Endothelial cell of umbilical vein (primary cell): ENCODE results near the gene LCN15. TPM values are rescaled to one million over a fixed set of nuclear protein-coding genes. Genes with fewer than 3 reads are reported as not detected.
A peak's percentile ranks its signal among the peaks of the same experiment; 100 is the strongest.

Experiments
- BruUV-seq: library from RNA; stranded (reverse); fragments of 400-500 nt; replicated peaks from 2 replicates; lab custom pipeline; 2021; lab: Mats Ljungman, UMichigan
- CTCF ChIA-PET: fragments of 300-600, 350-600 bp; sonication (Branson Sonifier 250); formaldehyde crosslinking; loops from one replicate; lab custom pipeline; 2021; ENCODE audit warnings: antibody characterized with exemption, inconsistent platforms; lab: Charles Lee
- POLR2A ChIA-PET: fragments of 300-600, 350-600 bp; sonication (Branson Sonifier 250); formaldehyde crosslinking; loops from one replicate; lab custom pipeline; 2021; ENCODE audit warnings: antibody characterized with exemption, inconsistent platforms; lab: Charles Lee
- DNase-seq: peaks from one replicate; pipeline ENCODE4 v3.0.0-alpha.2; 2011; ENCODE audit warnings: low read depth, low spot score
- FAIRE-seq: peaks from 2 replicates; lab custom pipeline; 2011; peaks lifted over from hg19 to GRCh38; lab: Jason Lieb, UNC
- H2AFZ ChIP-seq: 2 replicates; pipeline ENCODE4 v1.6.0; 2012; ENCODE audit warnings: low read depth, low read length, control low read depth, inconsistent platforms
- H3K27ac ChIP-seq: 2 replicates; pipeline ENCODE4 v1.5.1; 2011; ENCODE audit warnings: low read depth, mild to moderate bottlenecking, control low read depth, low read length, moderate library complexity; ENCODE audit not compliant: insufficient read depth
- H3K27me3 ChIP-seq, 2 experiments: 2 replicates each; pipeline versions ENCODE4 v1.6.0 to v1.6.1; 2011; ENCODE audit warnings: low read length in 2 of 2, mixed read lengths in 1 of 2; ENCODE audit not compliant: control insufficient read depth in 2 of 2, insufficient read depth in 2 of 2
- H3K36me3 ChIP-seq, 2 experiments: 2 replicates in 1 of 2; 3 replicates in 1 of 2; pipeline ENCODE4 v1.5.1; 2011; ENCODE audit warnings: low read length in 2 of 2, mild to moderate bottlenecking in 1 of 2, moderate library complexity in 1 of 2; ENCODE audit not compliant: control insufficient read depth in 2 of 2, insufficient read depth in 2 of 2; ENCODE audit errors: extremely low read depth in 1 of 2
- H3K4me1 ChIP-seq: 3 replicates; pipeline ENCODE4 v1.5.1; 2011; ENCODE audit warnings: mild to moderate bottlenecking, low read length; ENCODE audit not compliant: control insufficient read depth, insufficient read depth; ENCODE audit errors: extremely low read depth
- H3K4me2 ChIP-seq: 2 replicates; pipeline ENCODE4 v1.6.1; 2011; ENCODE audit warnings: low read length, control low read depth, mixed read lengths; ENCODE audit not compliant: insufficient read depth
- H3K4me3 ChIP-seq, 3 experiments: fragments of 200-600 bp in 1 of 3; sonication (generic), shearing (Covaris generic) in 1 of 3; replicated peaks in 1 of 3; 2 replicates each; pipeline ENCODE4 v1.5.1; 2011 to 2016; ENCODE audit warnings: control low read depth in 3 of 3, low read length in 3 of 3, mild to moderate bottlenecking in 2 of 3, inconsistent platforms in 1 of 3, low read depth in 1 of 3, moderate library complexity in 1 of 3; ENCODE audit not compliant: insufficient read depth in 1 of 3
- H3K79me2 ChIP-seq: 2 replicates; pipeline ENCODE4 v1.6.0; 2012; ENCODE audit warnings: low read length, inconsistent platforms; ENCODE audit not compliant: control insufficient read depth, insufficient read depth
- H3K9ac ChIP-seq: replicated peaks from 2 replicates; pipeline ENCODE3; 2011; ENCODE audit warnings: low read length, control low read depth; ENCODE audit not compliant: insufficient read depth; ENCODE audit errors: extremely low read depth
- H3K9me1 ChIP-seq: replicated peaks from 3 replicates; pipeline ENCODE4 v1.6.0; 2011; ENCODE audit warnings: mild to moderate bottlenecking, low read length; ENCODE audit not compliant: control insufficient read depth, insufficient read depth; ENCODE audit errors: extremely low read depth
- H3K9me3 ChIP-seq: replicated peaks from 2 replicates; pipeline ENCODE4 v1.5.1; 2012; ENCODE audit warnings: low read length, inconsistent platforms; ENCODE audit not compliant: control insufficient read depth, insufficient read depth
- H4K20me1 ChIP-seq: replicated peaks from 2 replicates; pipeline ENCODE3; 2011; ENCODE audit warnings: mild to moderate bottlenecking, low read length; ENCODE audit not compliant: control insufficient read depth, insufficient read depth; ENCODE audit errors: extremely low read depth
- EZH2 ChIP-seq: IDR thresholded peaks from 2 replicates; pipeline ENCODE4 v1.6.1; 2012; ENCODE audit warnings: borderline replicate concordance, low read depth, mild to moderate bottlenecking, moderate library complexity, low read length, inconsistent platforms; ENCODE audit not compliant: severe bottlenecking
- FOS ChIP-seq: IDR thresholded peaks from 2 replicates; pipeline ENCODE4 v1.6.1; 2011; ENCODE audit warnings: mild to moderate bottlenecking, low read length, moderate library complexity, borderline replicate concordance; ENCODE audit not compliant: insufficient read depth
- GATA2 ChIP-seq: IDR thresholded peaks from 2 replicates; pipeline ENCODE4 v1.7.0; 2011; ENCODE audit warnings: low read depth, mild to moderate bottlenecking, moderate library complexity, mixed read lengths, low read length; ENCODE audit not compliant: insufficient read length, insufficient read depth
- JUN ChIP-seq: IDR thresholded peaks from 2 replicates; pipeline ENCODE4 v1.6.1; 2011; ENCODE audit warnings: borderline replicate concordance, low read depth; ENCODE audit not compliant: insufficient read length, insufficient read depth
- MYC ChIP-seq: IDR thresholded peaks from one replicate; pipeline ENCODE4 v1.6.1; 2011; ENCODE audit warnings: mild to moderate bottlenecking, low read depth, low read length
- POLR2A ChIP-seq: IDR thresholded peaks from 2 replicates; pipeline ENCODE4 v1.6.1; 2012; ENCODE audit warnings: low read depth, mild to moderate bottlenecking, control low read depth, low read length
- POLR2AphosphoS5 ChIP-seq: IDR thresholded peaks from 2 replicates; pipeline ENCODE4 v1.6.1; 2012; ENCODE audit warnings: low read depth, mild to moderate bottlenecking, control low read depth, low read length, moderate library complexity; ENCODE audit not compliant: insufficient read depth
- dilution Hi-C: fragments of 300-500 bp; cut with MboI; formaldehyde crosslinking; loops from one replicate; pipeline ENCODE4 v1.15.0; 2019; ENCODE audit warnings: low sequenced_read_pairs; ENCODE audit not compliant: extremely low pct_ligation_motif_present
- intact Hi-C: fragments of 100-400 bp; cut with micrococcal nuclease; formaldehyde crosslinking; loops from one replicate; pipeline ENCODE4 v1.10.0; 2022
- polyA plus RNA-seq, 4 experiments: library from polyadenylated mRNA; depleted of rRNA in 3 of 4; stranded (reverse) in 3 of 4; unstranded in 1 of 4; fragments of >200 nt; gene quantifications; 2 replicates each; pipeline versions ENCODE4 v1.2.1 to v1.2.3, GENCODE V29; 2011 to 2012; ENCODE audit warnings: missing spikeins in 1 of 4
- total RNA-seq: library from RNA; stranded (reverse); gene quantifications from 2 replicates; pipeline ENCODE4 v1.2.3, GENCODE V29; 2021
- TF ChIP-seq, protein P1 (sequence below): IDR thresholded peaks from 2 replicates; pipeline ENCODE4 v1.6.1; 2011; ENCODE audit not compliant: insufficient read depth, insufficient read length
- TF ChIP-seq, protein P2 (sequence below), 2 donors: IDR thresholded peaks; 1 replicate in 1 of 2; 2 replicates in 1 of 2; pipeline ENCODE4 v1.5.1; 2011; ENCODE audit warnings: low read length in 2 of 2, mild to moderate bottlenecking in 2 of 2, moderate library complexity in 2 of 2, control low read depth in 1 of 2, inconsistent platforms in 1 of 2, low read depth in 1 of 2; ENCODE audit not compliant: insufficient read depth in 1 of 2; ENCODE audit errors: extremely low read depth in 1 of 2

LCN15 gene
- total and polyA plus RNA-seq, 2 donors (not counting 3 experiments of a cell fraction or from before 2014, with no cell fraction given) = not detected

DNA sequence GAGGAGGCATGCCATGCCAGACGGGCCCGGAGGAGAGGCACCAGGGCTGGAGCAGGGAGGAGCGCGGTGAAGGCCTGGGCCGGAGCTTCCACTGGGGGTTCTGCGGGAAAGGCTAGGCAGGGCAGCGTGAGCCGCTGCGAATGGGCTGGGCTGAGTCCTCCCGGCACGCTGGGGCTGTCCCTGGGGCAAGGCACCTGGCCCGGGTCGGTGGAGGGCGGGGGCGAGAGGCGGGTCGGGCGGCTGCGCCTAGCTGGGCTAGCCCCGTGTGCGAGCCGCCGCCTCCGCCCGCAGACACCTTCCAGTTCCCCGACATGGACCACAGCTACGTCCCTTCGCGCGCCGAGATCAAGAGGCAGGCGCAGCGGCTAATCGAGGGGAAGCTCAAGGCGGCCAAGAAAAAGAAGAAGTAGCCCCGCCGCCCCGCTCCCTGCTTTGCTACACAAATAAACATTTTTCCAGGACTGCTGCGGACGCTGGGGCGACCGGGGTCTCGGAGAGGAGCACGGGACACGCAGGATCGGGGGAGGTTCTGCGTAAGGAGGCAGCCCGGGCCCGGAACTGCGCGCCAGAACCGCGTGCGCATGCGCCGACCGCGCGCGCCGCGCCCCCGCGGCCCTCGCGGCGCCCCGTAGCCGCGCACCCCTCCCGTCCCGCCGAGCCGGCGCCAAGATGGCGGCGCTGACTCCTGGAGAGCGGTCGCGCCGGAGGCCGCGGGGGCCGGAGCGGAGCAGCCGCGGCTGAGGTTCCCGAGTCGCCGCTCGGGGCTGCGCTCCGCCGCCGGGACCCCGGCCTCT lies 43.2 kb upstream of the LCN15 start, which contains the start of gene RABL6:
Gene RABL6 (plus strand): TSS at position 668 of the 794 bp plus-strand sequence. CDS start 249 bp downstream, outside the sequence.
- H2AFZ ChIP-seq = peak within 1 kb of the TSS; percentile 71
- H3K4me2 ChIP-seq = peak within 1 kb of the TSS; percentile 70
- peaks cover 0 to under 1% of the 10 kb centered on the region in 2 experiments for H3K36me3 ChIP-seq
- no peaks in the 10 kb centered on the region for H3K9me1 ChIP-seq
- TF ChIP-seq MYC (no peak), EZH2 (no peak), POLR2AphosphoS5 (peak; percentile 89), JUN (no peak), GATA2 (no peak), POLR2A (peak; percentile 94), FOS (no peak)
- TF ChIP-seq, protein P1, sequence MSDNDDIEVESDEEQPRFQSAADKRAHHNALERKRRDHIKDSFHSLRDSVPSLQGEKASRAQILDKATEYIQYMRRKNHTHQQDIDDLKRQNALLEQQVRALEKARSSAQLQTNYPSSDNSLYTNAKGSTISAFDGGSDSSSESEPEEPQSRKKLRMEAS = no peak
- TF ChIP-seq, protein P2, sequence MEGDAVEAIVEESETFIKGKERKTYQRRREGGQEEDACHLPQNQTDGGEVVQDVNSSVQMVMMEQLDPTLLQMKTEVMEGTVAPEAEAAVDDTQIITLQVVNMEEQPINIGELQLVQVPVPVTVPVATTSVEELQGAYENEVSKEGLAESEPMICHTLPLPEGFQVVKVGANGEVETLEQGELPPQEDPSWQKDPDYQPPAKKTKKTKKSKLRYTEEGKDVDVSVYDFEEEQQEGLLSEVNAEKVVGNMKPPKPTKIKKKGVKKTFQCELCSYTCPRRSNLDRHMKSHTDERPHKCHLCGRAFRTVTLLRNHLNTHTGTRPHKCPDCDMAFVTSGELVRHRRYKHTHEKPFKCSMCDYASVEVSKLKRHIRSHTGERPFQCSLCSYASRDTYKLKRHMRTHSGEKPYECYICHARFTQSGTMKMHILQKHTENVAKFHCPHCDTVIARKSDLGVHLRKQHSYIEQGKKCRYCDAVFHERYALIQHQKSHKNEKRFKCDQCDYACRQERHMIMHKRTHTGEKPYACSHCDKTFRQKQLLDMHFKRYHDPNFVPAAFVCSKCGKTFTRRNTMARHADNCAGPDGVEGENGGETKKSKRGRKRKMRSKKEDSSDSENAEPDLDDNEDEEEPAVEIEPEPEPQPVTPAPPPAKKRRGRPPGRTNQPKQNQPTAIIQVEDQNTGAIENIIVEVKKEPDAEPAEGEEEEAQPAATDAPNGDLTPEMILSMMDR (IDR thresholded peaks at IDR 0.05; ENCODE audit: extremely low read depth in 1 of 2, insufficient read depth in 1 of 2, low read depth in 1 of 2, low read length in 2 of 2) = no peak
- H4K20me1 ChIP-seq = no peaks in the 10 kb centered on the region
- POLR2A ChIA-PET = interaction anchor here (1.0 kb wide), 1 partner anchor 13 kb away, joined by 7 read pairs; no protein-coding TSS in a partner anchor
- H3K79me2 ChIP-seq = peaks cover 37% of the 10 kb centered on the region
- DNase-seq (peak; percentile 80), FAIRE-seq (peak; percentile 78)
- peak within 1 kb of the TSS; percentile 80 for H3K9ac ChIP-seq
- peaks cover 15% of the 10 kb centered on the region for H3K4me1 ChIP-seq
- H3K27me3 ChIP-seq = peaks cover 0 to under 1% of the 10 kb centered on the region in 2 experiments
- peak within 1 kb of the TSS; percentile 59 for H3K27ac ChIP-seq
- dilution Hi-C loops = loop anchor here (25.0 kb wide), 1 partner anchor 130 kb away; the partner anchor contains the start of genes C8G and FBXW5
- H3K9me3 ChIP-seq = no peaks in the 10 kb centered on the region
- intact Hi-C loops = loop anchor here (1.0 to 5.0 kb wide), 2 partner anchors 35 to 137 kb away; partner anchors contain the start of genes AJM1 and FBXW5
- CTCF ChIA-PET = interaction anchor here (0.9 to 3.7 kb wide), 8 partner anchors 15 to 242 kb away, joined by 3 to 13 read pairs (median 4); partner anchors contain the start of genes AJM1, FBXW5 and TMEM141
- peak within 1 kb of the TSS; percentile 78 to 98 (median 90) for H3K4me3 ChIP-seq
- TSS peak; percentile 43 for BruUV-seq
